ENCODE data around the gene DAB2IP. TPM values are rescaled to one million over a fixed set of nuclear protein-coding genes. Genes with fewer than 3 reads are reported as not detected.
"Not testable (repeated sequence)": the region's sequence is repeated elsewhere in the genome, so short reads cannot be mapped to it uniquely, and the experiment has no call there.

DAB2IP gene
- total and polyA plus RNA-seq, 2 of the 4 experiments (the other 2 are of a cell fraction): 5.6 to 17.2 TPM

- H3K56ac ChIP-seq (ENCODE audit: extremely low read depth, insufficient read depth, low read length); H2AK9ac ChIP-seq (replicated peaks; ENCODE audit: low read depth, low read length, poor library complexity); H4K5ac ChIP-seq (ENCODE audit: low read depth, low read length); DNase-seq; H3K4me2 ChIP-seq (ENCODE audit: low read depth, low read length); H3K4me3 ChIP-seq (ENCODE audit: insufficient read depth, low read depth, low read length); H3K27me3 ChIP-seq (ENCODE audit: control insufficient read depth, insufficient read depth, low read length); H2BK15ac ChIP-seq (ENCODE audit: low read depth, low read length); H3K23ac ChIP-seq (ENCODE audit: low read depth, low read length); CTCF ChIA-PET; H3K9ac ChIP-seq (ENCODE audit: low read depth, low read length); H3K14ac ChIP-seq (replicated peaks; ENCODE audit: low read depth, low read length); H3K36me3 ChIP-seq (ENCODE audit: control insufficient read depth, insufficient read depth, low read length); in situ Hi-C loops (cut with MboI; ENCODE audit: low sequenced_read_pairs); H3K79me1 ChIP-seq (ENCODE audit: low read depth in 1 of 2, low read length in 2 of 2); H4K20me1 ChIP-seq (ENCODE audit: insufficient read depth, low read length); H3K9me1 ChIP-seq (ENCODE audit: insufficient read depth, low read length); H4K91ac ChIP-seq (ENCODE audit: insufficient read depth, low read depth, low read length); H2AK5ac ChIP-seq (ENCODE audit: low read depth, low read length); intact Hi-C loops (cut with micrococcal nuclease); BruUV-seq (replicated peaks); H3K4me1 ChIP-seq (ENCODE audit: control insufficient read depth, insufficient read depth, low read length); H2BK5ac ChIP-seq (ENCODE audit: low read depth, low read length, poor library complexity, severe bottlenecking); dilution Hi-C loops (cut with HindIII; ENCODE audit: low sequenced_read_pairs, unreplicated experiment); H4K8ac ChIP-seq (ENCODE audit: low read depth in 2 of 2, low read length in 2 of 2); H3K18ac ChIP-seq (ENCODE audit: low read depth, low read length); H3K4ac ChIP-seq (ENCODE audit: low read depth, low read length); H2BK120ac ChIP-seq (ENCODE audit: low read depth, low read length); H3K9me3 ChIP-seq (ENCODE audit: control insufficient read depth, insufficient read depth, low read length); ATAC-seq (ENCODE audit: low read depth); H2AFZ ChIP-seq (replicated peaks; ENCODE audit: low read length, poor library complexity); POLR2A ChIA-PET (ENCODE audit: unreplicated experiment); H2BK20ac ChIP-seq (ENCODE audit: low read depth, low read length); H3K27ac ChIP-seq (ENCODE audit: insufficient read depth, low read length): not testable (repeated sequence)
- 80% methylated on average over 1 of the region's 6 CpGs; no CpG with 5 or more reads in 1 of the 2 experiments for WGBS, 2 experiments (ENCODE audit: extremely low coverage in 2 of 2, insufficient read length in 1 of 2)
Observed at GRCh38 chr9:121794334-121794733, 142.9 kb downstream of the DAB2IP start.
